HG03196 (cell line): Measurements from ENCODE around the gene UBE3C.
"Not testable (repeated sequence)": the region's sequence is repeated elsewhere in the genome, so short reads cannot be mapped to it uniquely, and the experiment has no call there.

Experiments used
- ATAC-seq: cut with Tn5 transposase; IDR thresholded peaks from one replicate; pipeline ENCODE4 v1.9.1; 2021; ENCODE audit not compliant: unreplicated experiment

The UBE3C gene

GRCh38 chr7:157233677-157234076, 95.0 kb downstream of the UBE3C start:
- no peak for ATAC-seq

GRCh38 chr7:157234271-157234670, 95.5 kb downstream of the UBE3C start:
- ATAC-seq: no peak

- ATAC-seq: no peak
These were observed 96.9 kb downstream of the UBE3C start for GRCh38 chr7:157235357-157236333.

- no peak for ATAC-seq
These were observed 99.4 kb downstream of the UBE3C start for GRCh38 chr7:157238087-157238486.

GRCh38 chr7:157239571-157240270, 101.0 kb downstream of the UBE3C start:
- no peak for ATAC-seq

GRCh38 chr7:157241631-157242030, 102.9 kb downstream of the UBE3C start:
- ATAC-seq: no peak

GRCh38 chr7:157244516-157245294, 106.0 kb downstream of the UBE3C start:
- no peak for ATAC-seq

- no peak for ATAC-seq
These were observed 107.3 kb downstream of the UBE3C start for GRCh38 chr7:157246052-157246451.

- ATAC-seq: no peak
These were observed 109.9 kb downstream of the UBE3C start for GRCh38 chr7:157248659-157249058.

- no peak for ATAC-seq
These were observed 112.0 kb downstream of the UBE3C start for GRCh38 chr7:157250605-157251228.

- not testable (repeated sequence) for ATAC-seq
These were observed 113.1 kb downstream of the UBE3C start for GRCh38 chr7:157251817-157252216.

GRCh38 chr7:157253850-157254249, 115.1 kb downstream of the UBE3C start:
- no peak for ATAC-seq

GRCh38 chr7:157254781-157255180, 116.1 kb downstream of the UBE3C start:
- ATAC-seq: not testable (repeated sequence)

GRCh38 chr7:157255201-157255606, 116.5 kb downstream of the UBE3C start:
- ATAC-seq: no peak

GRCh38 chr7:157263156-157263555, 124.4 kb downstream of the UBE3C start:
- no peak for ATAC-seq

- ATAC-seq: no peak
These were observed 126.3 kb downstream of the UBE3C start for GRCh38 chr7:157265051-157265450.

- no peak for ATAC-seq
These were observed 127.5 kb downstream of the UBE3C start for GRCh38 chr7:157266272-157266671.

GRCh38 chr7:157267516-157267915, 128.8 kb downstream of the UBE3C start:
- no peak for ATAC-seq

GRCh38 chr7:157267956-157268355, 129.2 kb downstream of the UBE3C start:
- ATAC-seq: no peak

- no peak for ATAC-seq
These were observed 129.8 kb downstream of the UBE3C start for GRCh38 chr7:157268540-157268939.
